Activated CD4-positive, alpha-beta T cell treated with anti-CD3 and anti-CD28 coated beads for 36 hours (primary cell): ENCODE data around the gene CHKA. TPM values are rescaled to one million over a fixed set of nuclear protein-coding genes. Genes with fewer than 3 reads are reported as not detected.

Experiments
- ATAC-seq: fragments of 200-7000 bp; cut with Tn5 transposase; one replicate; pipeline ENCODE4 v1.10.0; 2021; ENCODE audit warnings: mild to moderate bottlenecking, moderate library complexity
- CTCF ChIA-PET: fragments of 350-600 bp; sonication (Branson Sonifier 250); formaldehyde crosslinking; loops from one replicate; lab custom pipeline; 2021; ENCODE audit warnings: antibody characterized with exemption; lab: Charles Lee
- POLR2A ChIA-PET: fragments of 350-600 bp; sonication (Branson Sonifier 250); formaldehyde crosslinking; loops from one replicate; lab custom pipeline; 2021; ENCODE audit warnings: antibody characterized with exemption, inconsistent platforms; lab: Charles Lee
- DNase-seq: peaks from one replicate; pipeline ENCODE4 v3.0.0-alpha.2; 2020
- H3K27ac Mint-ChIP-seq: one replicate; pipeline ENCODE4 v1.8.0; 2021; ENCODE audit warnings: mixed read lengths
- H3K27me3 Mint-ChIP-seq: one replicate; pipeline ENCODE4 v1.8.0; 2021; ENCODE audit warnings: mixed read lengths
- H3K36me3 Mint-ChIP-seq: one replicate; pipeline ENCODE4 v1.8.0; 2021; ENCODE audit warnings: low read depth, mixed read lengths
- H3K4me1 Mint-ChIP-seq: one replicate; pipeline ENCODE4 v1.8.0; 2021; ENCODE audit warnings: mixed read lengths
- H3K4me3 Mint-ChIP-seq: one replicate; pipeline ENCODE4 v1.8.0; 2021; ENCODE audit warnings: mild to moderate bottlenecking, moderate library complexity, mixed read lengths
- H3K9me3 Mint-ChIP-seq: one replicate; pipeline ENCODE4 v1.8.0; 2021; ENCODE audit warnings: low read depth, mixed read lengths
- intact Hi-C, 2 experiments: fragments of 100-400 bp; cut with DNase I in 1 of 2; cut with micrococcal nuclease in 1 of 2; formaldehyde crosslinking; loops; one replicate each; pipeline versions ENCODE4 v1.14.2 to v1.15.1; 2022 to 2024; cut with DNase I, micrococcal nuclease
- total RNA-seq, 2 experiments: library from RNA; stranded (reverse); gene quantifications; one replicate each; pipeline ENCODE4 v1.2.3, GENCODE V29; 2021

CHKA gene
- total RNA-seq, 2 experiments from 2014 or later: 5.5 to 7.5 TPM

DNA sequence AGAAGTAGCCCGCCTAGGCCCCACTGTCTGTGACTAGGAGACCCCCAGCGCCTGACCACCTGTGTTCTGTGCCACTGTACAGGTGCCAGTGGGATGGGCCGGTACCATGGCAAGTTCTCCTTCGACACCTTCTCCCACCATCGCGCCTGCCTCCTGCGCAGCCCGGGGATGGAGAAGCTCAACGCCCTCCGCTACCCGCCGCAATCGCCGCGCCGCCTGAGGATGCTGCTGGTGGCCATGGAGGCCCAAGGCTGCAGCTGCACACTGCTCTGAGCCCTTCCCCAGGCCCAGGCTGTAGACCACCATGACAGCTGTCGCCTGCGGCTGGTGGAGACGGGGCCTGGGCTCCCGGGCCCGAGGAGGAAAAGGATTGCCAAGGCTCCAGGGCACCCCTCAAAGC is 93.5 kb downstream of the CHKA start:
- Mint-ChIP-seq H3K27ac (no peak overlapping the region), H3K27me3 (no peaks in the 10 kb centered on the region), H3K9me3 (no peaks in the 10 kb centered on the region), H3K4me1 (peaks cover 26% of the 10 kb centered on the region), H3K4me3 (no peak overlapping the region), H3K36me3 (peaks cover 8% of the 10 kb centered on the region)
- ChIA-PET CTCF (no interaction called here), POLR2A (no interaction called here)
- ATAC-seq (no peak), DNase-seq (no peak)
- intact Hi-C loops: no loop called here

DNA sequence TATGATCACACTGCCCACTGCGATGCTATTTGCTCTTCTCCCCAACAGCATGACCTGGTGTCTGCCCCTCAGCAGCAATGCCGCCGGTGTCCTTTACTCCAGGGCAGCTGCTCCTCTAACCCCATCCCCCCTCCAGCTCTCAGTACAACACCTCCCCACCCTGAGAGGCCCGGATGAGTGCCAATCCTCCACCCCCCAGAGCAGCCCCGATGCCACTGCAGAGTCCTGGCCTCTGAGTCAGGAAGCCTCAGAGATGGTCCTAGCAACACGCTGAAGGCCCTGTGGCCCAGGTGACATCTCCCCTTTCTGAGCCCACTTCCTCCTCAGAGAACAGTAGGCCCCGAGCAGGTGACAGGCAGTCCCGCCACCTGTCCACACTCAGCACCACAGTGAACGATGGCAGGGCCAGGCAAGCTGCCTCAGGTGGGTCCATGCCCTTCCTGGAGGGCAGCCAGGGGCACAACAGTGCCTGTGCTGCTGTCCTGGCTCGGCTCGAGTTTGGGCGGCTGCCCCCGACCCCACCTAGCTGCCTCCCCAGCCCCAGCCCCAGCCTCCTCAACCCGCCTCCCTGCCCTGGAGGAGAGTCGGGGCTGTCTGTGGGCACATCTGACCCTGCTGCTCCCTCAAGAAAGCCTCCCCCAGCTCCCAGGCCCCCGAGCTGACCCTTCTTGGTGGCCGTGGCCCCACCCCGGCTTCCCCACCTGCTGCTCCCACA is 94.6 kb downstream of the CHKA start:
- no peak for ATAC-seq
- Mint-ChIP-seq H3K36me3 (peaks cover 8% of the 10 kb centered on the region), H3K9me3 (no peaks in the 10 kb centered on the region), H3K27ac (no peak overlapping the region), H3K4me1 (peaks cover 22% of the 10 kb centered on the region), H3K27me3 (no peaks in the 10 kb centered on the region), H3K4me3 (no peak overlapping the region)
- no peak for DNase-seq
- ChIA-PET CTCF (no interaction called here), POLR2A (interaction anchor here (0.6 kb wide), 1 partner anchor 9 kb away, joined by 4 read pairs; no protein-coding TSS in a partner anchor)
- intact Hi-C loops: no loop called here

DNA sequence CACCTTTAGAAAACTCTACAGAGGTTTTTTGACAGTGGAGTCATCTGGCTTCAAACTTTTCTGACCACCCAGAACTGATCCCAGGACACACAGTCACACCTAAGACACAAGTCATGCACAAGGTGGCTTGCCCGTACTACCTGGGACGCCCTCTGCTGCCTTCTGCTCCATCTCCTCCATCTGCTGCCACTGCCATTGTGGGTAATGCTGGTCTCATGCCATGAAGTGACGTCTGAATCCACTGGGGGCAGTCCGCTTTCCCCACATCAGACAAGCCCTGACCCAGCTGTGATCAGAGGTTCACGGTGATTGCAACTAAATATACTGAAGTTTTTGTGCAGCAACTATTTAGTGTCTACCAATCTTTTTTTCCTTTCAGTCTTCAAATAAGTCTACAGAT is 96.1 kb downstream of the CHKA start:
- H3K36me3 Mint-ChIP-seq: peaks cover 8% of the 10 kb centered on the region
- no peaks in the 10 kb centered on the region for H3K27me3 Mint-ChIP-seq
- no peak for DNase-seq
- intact Hi-C loops: no loop called here
- CTCF ChIA-PET: no interaction called here
- H3K4me1 Mint-ChIP-seq: peaks cover 18% of the 10 kb centered on the region
- POLR2A ChIA-PET: no interaction called here
- peak; percentile 21 for ATAC-seq
- H3K4me3 Mint-ChIP-seq: no peak overlapping the region
- H3K27ac Mint-ChIP-seq: no peak overlapping the region
- no peaks in the 10 kb centered on the region for H3K9me3 Mint-ChIP-seq

DNA sequence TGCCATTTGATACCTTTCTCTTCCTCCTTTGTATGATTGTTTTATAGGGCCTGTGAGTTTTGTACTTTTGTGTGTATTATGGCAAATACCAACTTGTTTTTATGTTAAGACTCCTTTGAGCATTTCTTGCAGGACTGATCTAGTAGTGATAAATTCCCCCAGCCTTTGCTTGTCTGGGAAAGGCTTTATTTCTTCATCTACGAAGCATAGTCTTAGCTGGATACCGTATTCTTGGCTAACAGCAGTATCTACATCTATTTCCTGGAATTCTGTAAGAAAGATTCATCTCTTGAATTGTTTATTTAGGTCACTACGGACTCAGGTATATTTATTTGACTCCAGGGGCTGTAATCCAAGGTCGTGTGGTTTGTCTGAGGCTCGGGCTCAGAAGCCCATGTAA is 96.7 kb downstream of the CHKA start:
- Mint-ChIP-seq H3K27ac (no peak overlapping the region), H3K4me3 (no peak overlapping the region), H3K36me3 (peaks cover 8% of the 10 kb centered on the region), H3K27me3 (no peaks in the 10 kb centered on the region), H3K4me1 (peaks cover 13% of the 10 kb centered on the region), H3K9me3 (no peaks in the 10 kb centered on the region)
- intact Hi-C loops: no loop called here
- no peak for ATAC-seq
- DNase-seq: no peak
- POLR2A ChIA-PET: no interaction called here
- CTCF ChIA-PET: no interaction called here

DNA sequence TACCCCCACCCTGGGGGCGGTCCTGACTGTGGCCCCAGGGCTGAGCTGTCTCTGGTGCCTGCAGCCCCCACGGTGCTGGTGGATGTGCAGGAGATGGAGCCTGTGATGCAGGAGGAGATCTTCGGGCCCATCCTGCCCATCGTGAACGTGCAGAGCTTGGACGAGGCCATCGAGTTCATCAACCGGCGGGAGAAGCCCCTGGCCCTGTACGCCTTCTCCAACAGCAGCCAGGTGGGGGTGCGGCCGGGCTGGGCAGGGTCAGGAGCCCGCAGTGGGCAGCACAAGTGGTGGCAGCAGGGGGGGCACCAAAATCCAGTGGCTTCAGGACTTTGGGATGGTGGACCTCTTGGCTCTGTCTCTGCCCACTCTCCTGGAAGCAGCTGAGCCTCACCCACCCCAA is 98.7 kb downstream of the CHKA start:
- intact Hi-C loops: no loop called here
- Mint-ChIP-seq H3K27me3 (no peaks in the 10 kb centered on the region), H3K9me3 (no peaks in the 10 kb centered on the region), H3K36me3 (peaks cover 7% of the 10 kb centered on the region), H3K4me3 (no peak overlapping the region), H3K4me1 (no peaks in the 10 kb centered on the region), H3K27ac (no peak overlapping the region)
- DNase-seq: no peak
- CTCF ChIA-PET: no interaction called here
- POLR2A ChIA-PET: no interaction called here
- ATAC-seq: no peak

DNA sequence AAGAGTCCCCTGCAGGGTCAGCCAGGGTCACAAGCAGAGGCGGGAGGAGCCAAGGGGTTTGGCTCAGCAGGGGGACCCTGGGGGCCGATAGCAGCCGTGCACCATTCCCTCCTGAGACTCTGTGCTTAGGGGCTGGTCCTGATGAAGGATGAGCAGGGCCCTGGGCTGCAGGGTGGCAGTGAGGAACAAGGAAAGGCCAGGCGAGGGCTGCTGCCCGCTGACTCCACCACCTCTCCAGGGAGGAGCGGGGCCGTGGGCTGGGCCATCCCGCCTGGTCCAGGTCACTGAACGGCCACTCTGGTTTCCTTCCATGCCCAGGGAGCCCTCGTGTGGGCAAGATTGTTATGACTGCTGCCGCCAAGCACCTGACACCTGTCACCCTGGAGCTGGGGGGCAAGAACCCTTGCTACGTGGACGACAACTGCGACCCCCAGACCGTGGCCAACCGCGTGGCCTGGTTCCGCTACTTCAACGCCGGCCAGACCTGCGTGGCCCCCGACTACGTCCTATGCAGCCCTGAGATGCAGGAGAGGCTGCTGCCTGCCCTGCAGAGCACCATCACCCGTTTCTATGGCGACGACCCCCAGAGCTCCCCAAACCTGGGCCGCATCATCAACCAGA is 99.9 kb downstream of the CHKA start:
- DNase-seq: no peak
- no peaks in the 10 kb centered on the region for H3K9me3 Mint-ChIP-seq
- H3K27ac Mint-ChIP-seq: no peak overlapping the region
- ChIA-PET CTCF (no interaction called here), POLR2A (no interaction called here)
- no peak overlapping the region for H3K4me3 Mint-ChIP-seq
- no peak for ATAC-seq
- intact Hi-C loops: no loop called here
- peaks cover 7% of the 10 kb centered on the region for H3K36me3 Mint-ChIP-seq
- H3K27me3 Mint-ChIP-seq: no peaks in the 10 kb centered on the region
- H3K4me1 Mint-ChIP-seq: no peaks in the 10 kb centered on the region

DNA sequence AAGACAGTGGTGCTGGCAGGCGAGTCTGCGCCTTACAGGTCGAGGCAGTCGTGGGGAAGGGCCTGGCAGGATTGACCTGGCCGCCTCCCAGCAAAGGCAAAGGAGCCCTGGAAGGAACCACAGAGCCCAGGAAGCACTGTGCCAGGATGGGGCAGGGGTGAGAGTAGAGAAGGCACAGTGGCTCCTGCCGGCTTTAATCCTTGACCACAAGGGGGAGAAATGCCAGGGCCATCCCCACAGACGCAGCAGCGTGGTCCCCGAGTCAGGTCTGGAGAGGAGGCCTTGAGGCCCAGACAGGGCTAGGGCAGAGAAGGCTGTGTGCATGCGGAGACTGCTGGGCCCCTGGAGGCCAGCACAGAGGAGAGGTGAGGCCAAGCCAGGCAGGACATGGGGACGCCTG is 100.6 kb downstream of the CHKA start:
- ChIA-PET CTCF (no interaction called here), POLR2A (no interaction called here)
- DNase-seq (no peak), ATAC-seq (no peak)
- Mint-ChIP-seq H3K9me3 (no peaks in the 10 kb centered on the region), H3K27me3 (no peaks in the 10 kb centered on the region), H3K4me1 (no peaks in the 10 kb centered on the region), H3K27ac (no peak overlapping the region), H3K4me3 (no peak overlapping the region), H3K36me3 (peaks cover 6% of the 10 kb centered on the region)
- intact Hi-C loops: no loop called here

DNA sequence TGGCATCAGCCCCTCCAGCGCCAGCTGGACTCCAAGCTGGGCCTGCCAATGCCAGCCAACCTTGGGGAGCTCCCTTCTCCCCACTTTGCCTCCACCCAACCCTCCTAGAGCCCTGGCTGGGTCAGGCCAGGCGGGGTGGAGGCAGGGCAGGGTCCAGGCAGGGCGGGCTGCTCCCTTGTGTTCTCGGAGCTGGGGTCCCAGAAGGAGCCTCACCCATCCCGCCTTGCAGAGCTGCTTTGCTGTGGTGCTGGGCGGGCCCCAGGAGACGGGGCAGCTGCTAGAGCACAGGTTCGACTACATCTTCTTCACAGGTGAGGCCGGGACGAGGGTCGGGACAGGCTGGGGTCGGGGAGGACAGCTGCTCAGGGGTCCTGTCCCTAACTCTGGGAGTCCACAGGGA is 101.7 kb downstream of the CHKA start:
- DNase-seq (no peak), ATAC-seq (no peak)
- ChIA-PET POLR2A (no interaction called here), CTCF (no interaction called here)
- intact Hi-C loops: no loop called here
- Mint-ChIP-seq H3K4me1 (no peaks in the 10 kb centered on the region), H3K4me3 (no peak overlapping the region), H3K36me3 (no peaks in the 10 kb centered on the region), H3K27me3 (no peaks in the 10 kb centered on the region), H3K27ac (no peak overlapping the region), H3K9me3 (no peaks in the 10 kb centered on the region)

DNA sequence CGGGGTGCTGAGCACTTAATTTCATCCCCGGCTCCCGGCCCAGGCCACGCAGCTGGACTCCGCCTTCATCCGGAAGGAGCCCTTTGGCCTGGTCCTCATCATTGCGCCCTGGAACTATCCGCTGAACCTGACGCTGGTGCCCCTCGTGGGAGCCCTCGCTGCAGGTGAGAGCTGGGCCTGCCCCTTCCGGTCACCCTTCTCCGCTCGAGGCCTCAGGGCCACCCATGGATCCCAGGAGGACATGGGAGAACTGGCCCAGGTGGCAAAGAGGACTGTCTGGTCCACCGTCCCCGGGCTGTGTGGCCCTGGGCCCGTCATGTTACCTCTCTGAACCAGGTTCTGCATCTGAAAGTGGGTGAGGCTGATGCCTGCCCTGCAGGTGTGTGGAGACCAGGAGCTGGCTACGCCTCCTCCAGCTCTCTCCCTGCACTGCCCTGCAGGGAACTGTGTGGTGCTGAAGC is 102.4 kb downstream of the CHKA start:
- CTCF ChIA-PET: no interaction called here
- H3K9me3 Mint-ChIP-seq: no peaks in the 10 kb centered on the region
- POLR2A ChIA-PET: no interaction called here
- intact Hi-C loops: no loop called here
- no peak overlapping the region for H3K4me3 Mint-ChIP-seq
- H3K27me3 Mint-ChIP-seq: no peaks in the 10 kb centered on the region
- ATAC-seq: no peak
- DNase-seq: no peak
- H3K36me3 Mint-ChIP-seq: no peaks in the 10 kb centered on the region
- no peak overlapping the region for H3K27ac Mint-ChIP-seq
- H3K4me1 Mint-ChIP-seq: no peaks in the 10 kb centered on the region

DNA sequence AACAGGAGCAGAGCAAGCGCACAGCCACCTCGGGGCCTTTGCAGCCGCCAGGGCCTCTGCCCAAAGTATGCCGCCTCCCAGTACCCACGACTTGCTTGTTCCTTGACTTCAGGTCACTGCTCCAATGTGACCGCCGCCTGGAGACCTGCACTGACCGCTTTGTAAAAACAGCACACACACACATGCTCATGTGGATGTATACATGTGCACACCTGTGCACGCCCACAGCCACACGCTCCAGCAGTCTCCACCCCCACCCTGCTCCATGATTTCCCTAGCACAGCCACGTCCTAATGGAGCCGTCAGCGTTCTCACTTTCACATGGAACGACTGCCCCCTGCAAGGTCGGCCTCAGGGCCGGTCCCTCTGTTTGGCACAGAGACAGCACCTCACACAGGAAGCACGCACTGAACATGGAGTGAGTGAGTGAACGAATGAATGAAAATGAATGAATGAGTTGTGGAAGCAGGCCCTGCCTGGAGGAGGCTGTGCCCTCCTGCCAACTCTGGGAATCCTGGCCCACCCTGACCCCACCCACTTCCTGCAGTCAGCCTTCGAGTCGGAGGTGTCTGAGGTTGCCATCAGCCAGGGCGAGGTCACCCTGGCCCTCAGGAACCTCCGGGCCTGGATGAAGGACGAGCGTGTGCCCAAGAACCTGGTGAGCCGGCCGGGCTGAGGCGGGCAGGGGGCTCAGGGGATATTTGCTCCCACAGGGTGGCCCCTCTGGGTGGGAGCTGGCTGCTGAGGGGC is 103.0 kb downstream of the CHKA start:
- H3K4me1 Mint-ChIP-seq: no peaks in the 10 kb centered on the region
- CTCF ChIA-PET: no interaction called here
- no peak for DNase-seq
- no peaks in the 10 kb centered on the region for H3K27me3 Mint-ChIP-seq
- no peak overlapping the region for H3K4me3 Mint-ChIP-seq
- H3K36me3 Mint-ChIP-seq: no peaks in the 10 kb centered on the region
- intact Hi-C loops: no loop called here
- POLR2A ChIA-PET: no interaction called here
- no peaks in the 10 kb centered on the region for H3K9me3 Mint-ChIP-seq
- no peak for ATAC-seq
- no peak overlapping the region for H3K27ac Mint-ChIP-seq

DNA sequence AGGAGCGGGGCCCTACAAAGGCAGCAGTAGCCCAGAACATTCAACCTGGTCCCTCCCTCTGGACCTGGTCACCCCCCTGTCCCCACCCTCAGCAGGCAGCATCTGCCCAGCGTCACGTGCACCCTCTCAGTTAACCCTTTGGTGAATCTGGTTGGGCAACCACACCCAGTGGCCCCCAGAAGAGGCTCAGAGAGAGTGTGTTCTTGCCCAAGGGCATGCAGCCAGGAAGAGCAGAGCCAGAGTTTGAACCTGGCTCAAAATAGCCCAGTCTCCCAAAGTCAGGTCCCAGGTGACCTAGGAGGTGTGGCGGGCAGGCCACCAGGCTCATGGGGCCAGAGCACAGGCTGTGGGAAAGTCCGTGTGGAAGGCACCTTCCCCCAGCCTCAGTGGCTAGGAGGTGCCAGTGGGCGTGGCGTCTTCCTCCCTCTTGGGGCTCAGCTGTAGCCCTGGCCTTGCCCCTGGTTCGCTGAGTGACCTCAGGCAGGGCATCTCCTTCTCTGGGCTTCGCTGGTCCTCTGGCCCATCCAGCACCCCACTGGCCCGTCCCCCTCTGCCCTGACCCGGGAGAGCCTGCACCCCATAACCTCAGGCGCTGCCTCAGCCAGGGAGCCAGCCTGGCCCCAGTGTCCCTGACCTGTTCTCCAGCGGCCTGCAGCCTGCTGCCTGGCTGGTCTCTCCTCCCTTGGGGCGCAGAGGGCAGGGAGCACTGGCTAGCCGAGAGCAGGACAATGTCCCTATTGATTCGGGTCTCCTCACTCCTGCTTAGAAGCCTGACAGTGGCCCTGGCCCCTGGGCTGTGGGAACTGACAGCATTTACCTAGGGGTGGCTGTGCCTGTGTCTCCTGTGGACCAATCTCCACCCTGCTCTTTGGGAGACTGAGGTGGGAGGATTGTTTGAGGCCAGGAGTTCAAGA is 104.0 kb downstream of the CHKA start:
- no peak for DNase-seq
- ATAC-seq: no peak
- Mint-ChIP-seq H3K36me3 (no peaks in the 10 kb centered on the region), H3K27me3 (no peaks in the 10 kb centered on the region), H3K4me1 (no peaks in the 10 kb centered on the region), H3K9me3 (no peaks in the 10 kb centered on the region), H3K4me3 (no peak overlapping the region), H3K27ac (no peak overlapping the region)
- intact Hi-C loops: no loop called here
- ChIA-PET POLR2A (no interaction called here), CTCF (no interaction called here)
